Heart left ventricle (tissue), 13 donors: Measurements from ENCODE around the gene CSNK1D.

Source experiments
- POLR2A ChIP-seq, 2 donors: fragments of 450-650 bp; IDR thresholded peaks; one replicate each; pipeline ENCODE4 v1.6.1; 2017; ENCODE audit warnings: antibody characterized with exemption in 2 of 2, mild to moderate bottlenecking in 2 of 2, moderate library complexity in 2 of 2
- TF ChIP-seq, protein P1 (sequence below), 12 donors: fragments of 200-600 bp; sonication (generic) in 4 of 12; IDR thresholded peaks; one replicate each; pipeline versions ENCODE4 v1.5.0 to v1.8.0; 2018 to 2022; ENCODE audit warnings: antibody characterized with exemption in 12 of 12, mild to moderate bottlenecking in 5 of 12
- donor health status: ischemic (EF 13 %, LVEDD 7.1; RV severe dilation, severe dysfunction).
- donor health status: DM: no; HTN: yes; CAD: no.
- donor health status: DM: no; HTN: no; CAD: no.
- donor health status: ischemic (EF 25% LVEDD 6.9; RV normal size, moderate dysfunction).
- donor health status: ischemic (EF 25% LVEDD 5.7; RV mildly dilated, moderate dysfunction).
- donor health status: ischemic (EF 35%, LVEDD 5.7; RV mildly dilated, moderate dysfunction).
- donor health status: nonischemic (EF 11% LVEDD 7.7; RV severe dilation, severe dysfunction).
- donor health status: DM: yes; HTN: yes; CAD: no.
- donor health status: PGD.
- donor health status: ischemic (EF 29% LVEDD 5.4; RV normal size, mild dysfunction).
- donor health status: nonischemic (EF 23%, LVEDD 6.1; RV moderate dilation, normal function).

DNA sequence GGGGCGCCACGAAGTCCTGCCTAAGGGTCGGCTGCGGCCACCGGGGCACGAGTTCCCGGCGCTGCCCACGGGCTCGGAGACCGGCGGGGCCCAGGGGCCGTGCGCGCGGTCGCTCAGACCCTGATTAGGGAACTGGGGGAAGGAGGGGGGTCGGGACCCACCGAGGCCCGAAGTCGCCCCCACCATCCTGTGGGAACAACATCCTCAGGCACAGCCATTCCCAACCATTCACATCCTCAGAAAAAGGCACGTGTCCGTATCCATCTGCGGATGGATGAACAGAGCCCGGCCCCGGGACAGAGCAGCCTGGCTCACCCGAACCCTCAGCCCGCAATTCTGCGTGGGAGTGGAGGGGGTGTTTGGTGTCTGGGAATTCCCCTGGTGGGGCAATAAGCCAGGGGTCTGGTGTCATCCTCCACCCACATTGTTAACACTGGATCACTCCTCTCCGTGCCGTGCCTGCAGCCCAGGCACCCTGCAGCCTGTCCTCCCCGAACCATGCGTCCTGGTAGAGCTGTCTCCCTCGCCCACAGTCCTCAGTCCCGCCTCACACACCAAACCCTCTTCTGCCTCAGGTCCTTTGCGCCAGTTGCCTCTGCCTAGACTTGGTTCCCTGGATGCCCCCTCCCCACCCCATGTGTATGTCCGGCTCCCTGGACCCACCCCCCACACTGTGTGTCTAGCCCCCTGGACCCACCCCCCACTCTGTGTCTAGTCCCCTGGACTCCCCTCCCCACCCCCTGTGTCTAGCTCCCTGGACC is 60.1 kb downstream of the CSNK1D start:
- no peak for TF ChIP-seq POLR2A (IDR thresholded peaks at IDR 0.05)
- TF ChIP-seq, protein P1, sequence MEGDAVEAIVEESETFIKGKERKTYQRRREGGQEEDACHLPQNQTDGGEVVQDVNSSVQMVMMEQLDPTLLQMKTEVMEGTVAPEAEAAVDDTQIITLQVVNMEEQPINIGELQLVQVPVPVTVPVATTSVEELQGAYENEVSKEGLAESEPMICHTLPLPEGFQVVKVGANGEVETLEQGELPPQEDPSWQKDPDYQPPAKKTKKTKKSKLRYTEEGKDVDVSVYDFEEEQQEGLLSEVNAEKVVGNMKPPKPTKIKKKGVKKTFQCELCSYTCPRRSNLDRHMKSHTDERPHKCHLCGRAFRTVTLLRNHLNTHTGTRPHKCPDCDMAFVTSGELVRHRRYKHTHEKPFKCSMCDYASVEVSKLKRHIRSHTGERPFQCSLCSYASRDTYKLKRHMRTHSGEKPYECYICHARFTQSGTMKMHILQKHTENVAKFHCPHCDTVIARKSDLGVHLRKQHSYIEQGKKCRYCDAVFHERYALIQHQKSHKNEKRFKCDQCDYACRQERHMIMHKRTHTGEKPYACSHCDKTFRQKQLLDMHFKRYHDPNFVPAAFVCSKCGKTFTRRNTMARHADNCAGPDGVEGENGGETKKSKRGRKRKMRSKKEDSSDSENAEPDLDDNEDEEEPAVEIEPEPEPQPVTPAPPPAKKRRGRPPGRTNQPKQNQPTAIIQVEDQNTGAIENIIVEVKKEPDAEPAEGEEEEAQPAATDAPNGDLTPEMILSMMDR (IDR thresholded peaks at IDR 0.05), result no peak
